ENCODE data around the gene SS18. TPM values are rescaled to one million over a fixed set of nuclear protein-coding genes. Genes with fewer than 3 reads are reported as not detected.

Gene SS18
- total RNA-seq, 1 experiment from 2014 or later, result 99.1 TPM

- Histone ChIP-seq H3K4me3 (ENCODE audit: low read depth in 2 of 2, low read length in 2 of 2) (no peak overlapping the region), H3K4me1 (ENCODE audit: control insufficient read depth, insufficient read depth, low read length) (no peaks in the 10 kb centered on the region), H3K27me3 (ENCODE audit: control insufficient read depth, insufficient read depth, low read length) (no peaks in the 10 kb centered on the region), H3K36me3 (ENCODE audit: control insufficient read depth, insufficient read depth, low read length) (no peaks in the 10 kb centered on the region), H3K9me3 (ENCODE audit: control insufficient read depth, insufficient read depth, low read depth, low read length) (no peaks in the 10 kb centered on the region), H3K27ac (ENCODE audit: low read length) (no peak overlapping the region)
- no TSS peak for BruUV-seq (replicated peaks)
- CTCF ChIA-PET, result no interaction called here
- TF ChIP-seq POLR2AphosphoS5 (IDR thresholded peaks at IDR 0.05; ENCODE audit: low read depth, low read length) (no peak), TCF7L2 (IDR thresholded peaks at IDR 0.05; ENCODE audit: low read depth, low read length) (no peak), SIN3A (IDR thresholded peaks at IDR 0.05; ENCODE audit: borderline replicate concordance, insufficient read depth, low read depth, low read length) (no peak)
- TF ChIP-seq, protein P1, sequence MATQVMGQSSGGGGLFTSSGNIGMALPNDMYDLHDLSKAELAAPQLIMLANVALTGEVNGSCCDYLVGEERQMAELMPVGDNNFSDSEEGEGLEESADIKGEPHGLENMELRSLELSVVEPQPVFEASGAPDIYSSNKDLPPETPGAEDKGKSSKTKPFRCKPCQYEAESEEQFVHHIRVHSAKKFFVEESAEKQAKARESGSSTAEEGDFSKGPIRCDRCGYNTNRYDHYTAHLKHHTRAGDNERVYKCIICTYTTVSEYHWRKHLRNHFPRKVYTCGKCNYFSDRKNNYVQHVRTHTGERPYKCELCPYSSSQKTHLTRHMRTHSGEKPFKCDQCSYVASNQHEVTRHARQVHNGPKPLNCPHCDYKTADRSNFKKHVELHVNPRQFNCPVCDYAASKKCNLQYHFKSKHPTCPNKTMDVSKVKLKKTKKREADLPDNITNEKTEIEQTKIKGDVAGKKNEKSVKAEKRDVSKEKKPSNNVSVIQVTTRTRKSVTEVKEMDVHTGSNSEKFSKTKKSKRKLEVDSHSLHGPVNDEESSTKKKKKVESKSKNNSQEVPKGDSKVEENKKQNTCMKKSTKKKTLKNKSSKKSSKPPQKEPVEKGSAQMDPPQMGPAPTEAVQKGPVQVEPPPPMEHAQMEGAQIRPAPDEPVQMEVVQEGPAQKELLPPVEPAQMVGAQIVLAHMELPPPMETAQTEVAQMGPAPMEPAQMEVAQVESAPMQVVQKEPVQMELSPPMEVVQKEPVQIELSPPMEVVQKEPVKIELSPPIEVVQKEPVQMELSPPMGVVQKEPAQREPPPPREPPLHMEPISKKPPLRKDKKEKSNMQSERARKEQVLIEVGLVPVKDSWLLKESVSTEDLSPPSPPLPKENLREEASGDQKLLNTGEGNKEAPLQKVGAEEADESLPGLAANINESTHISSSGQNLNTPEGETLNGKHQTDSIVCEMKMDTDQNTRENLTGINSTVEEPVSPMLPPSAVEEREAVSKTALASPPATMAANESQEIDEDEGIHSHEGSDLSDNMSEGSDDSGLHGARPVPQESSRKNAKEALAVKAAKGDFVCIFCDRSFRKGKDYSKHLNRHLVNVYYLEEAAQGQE (IDR thresholded peaks at IDR 0.05; ENCODE audit: insufficient read depth in 1 of 2, low read depth in 2 of 2, low read length in 1 of 2), result no peak
- TF ChIP-seq, protein P2, sequence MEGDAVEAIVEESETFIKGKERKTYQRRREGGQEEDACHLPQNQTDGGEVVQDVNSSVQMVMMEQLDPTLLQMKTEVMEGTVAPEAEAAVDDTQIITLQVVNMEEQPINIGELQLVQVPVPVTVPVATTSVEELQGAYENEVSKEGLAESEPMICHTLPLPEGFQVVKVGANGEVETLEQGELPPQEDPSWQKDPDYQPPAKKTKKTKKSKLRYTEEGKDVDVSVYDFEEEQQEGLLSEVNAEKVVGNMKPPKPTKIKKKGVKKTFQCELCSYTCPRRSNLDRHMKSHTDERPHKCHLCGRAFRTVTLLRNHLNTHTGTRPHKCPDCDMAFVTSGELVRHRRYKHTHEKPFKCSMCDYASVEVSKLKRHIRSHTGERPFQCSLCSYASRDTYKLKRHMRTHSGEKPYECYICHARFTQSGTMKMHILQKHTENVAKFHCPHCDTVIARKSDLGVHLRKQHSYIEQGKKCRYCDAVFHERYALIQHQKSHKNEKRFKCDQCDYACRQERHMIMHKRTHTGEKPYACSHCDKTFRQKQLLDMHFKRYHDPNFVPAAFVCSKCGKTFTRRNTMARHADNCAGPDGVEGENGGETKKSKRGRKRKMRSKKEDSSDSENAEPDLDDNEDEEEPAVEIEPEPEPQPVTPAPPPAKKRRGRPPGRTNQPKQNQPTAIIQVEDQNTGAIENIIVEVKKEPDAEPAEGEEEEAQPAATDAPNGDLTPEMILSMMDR (IDR thresholded peaks at IDR 0.05), result no peak
- intact Hi-C loops (cut with micrococcal nuclease; ENCODE audit: unreplicated experiment), result no loop called here
- DNase-seq (ENCODE audit: low read depth, low spot score) (no peak), ATAC-seq (no peak)
- in situ Hi-C loops (cut with HindIII; ENCODE audit: low pct_unique_long_range_greater_than_20kb, low sequenced_read_pairs), result no loop called here
- POLR2A ChIA-PET, result no interaction called here
Observed at GRCh38 chr18:25998461-25998860, 92.0 kb downstream of the SS18 start.

DNA sequence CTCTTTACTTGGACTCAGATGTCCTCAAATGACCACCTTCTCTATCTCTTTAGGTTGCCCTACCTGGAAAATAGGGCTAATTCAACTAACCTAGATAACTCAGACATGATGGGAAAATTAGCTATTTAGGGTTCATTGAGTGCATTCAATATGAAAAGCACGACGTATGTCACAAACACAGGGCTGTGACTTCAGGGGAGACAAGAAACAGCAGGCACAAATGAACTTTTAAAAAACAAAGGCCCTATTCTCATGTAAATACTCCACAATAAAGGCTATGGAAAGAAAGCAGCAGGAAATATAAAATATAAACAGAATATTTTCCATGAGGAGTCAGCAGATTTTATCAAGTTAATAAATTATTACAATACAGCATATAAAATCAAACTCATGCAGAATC is 97.8 kb downstream of the SS18 start:
- H3K27me3 ChIP-seq (ENCODE audit: control insufficient read depth, insufficient read depth, low read length), result no peaks in the 10 kb centered on the region
- no peaks in the 10 kb centered on the region for H3K4me1 ChIP-seq (ENCODE audit: control insufficient read depth, insufficient read depth, low read length)
- no peak overlapping the region for H3K4me3 ChIP-seq (ENCODE audit: low read depth in 2 of 2, low read length in 2 of 2)
- no peaks in the 10 kb centered on the region for H3K9me3 ChIP-seq (ENCODE audit: control insufficient read depth, insufficient read depth, low read depth, low read length)
- POLR2A ChIA-PET, result no interaction called here
- no peak overlapping the region for H3K27ac ChIP-seq (ENCODE audit: low read length)
- TF ChIP-seq POLR2AphosphoS5 (IDR thresholded peaks at IDR 0.05; ENCODE audit: low read depth, low read length), result no peak
- TF ChIP-seq, protein P1 (IDR thresholded peaks at IDR 0.05; ENCODE audit: insufficient read depth in 1 of 2, low read depth in 2 of 2, low read length in 1 of 2), result no peak
- TF ChIP-seq, protein P2 (IDR thresholded peaks at IDR 0.05), result no peak
- TF ChIP-seq SIN3A (IDR thresholded peaks at IDR 0.05; ENCODE audit: borderline replicate concordance, insufficient read depth, low read depth, low read length), result no peak
- no peak for TF ChIP-seq TCF7L2 (IDR thresholded peaks at IDR 0.05; ENCODE audit: low read depth, low read length)
- CTCF ChIA-PET, result no interaction called here
- no peak for DNase-seq (ENCODE audit: low read depth, low spot score)
- in situ Hi-C loops (cut with HindIII; ENCODE audit: low pct_unique_long_range_greater_than_20kb, low sequenced_read_pairs), result no loop called here
- BruUV-seq (replicated peaks), result no TSS peak
- intact Hi-C loops (cut with micrococcal nuclease; ENCODE audit: unreplicated experiment), result no loop called here
- ATAC-seq, result no peak
- H3K36me3 ChIP-seq (ENCODE audit: control insufficient read depth, insufficient read depth, low read length), result no peaks in the 10 kb centered on the region

All from Panc1 (cell line).